DOHH2 (cell line): ENCODE results near the gene GABRG3.

ENCODE experiments used
- H3F3A ChIP-seq: fragments of 200-600 bp; sonication (generic), shearing (Covaris generic); 2 replicates; pipeline ENCODE4 v1.6.0; 2016; ENCODE audit warnings: antibody characterized with exemption, mild to moderate bottlenecking; ENCODE audit not compliant: control insufficient read depth, insufficient read depth
- H3K27ac ChIP-seq: fragments of 200-600 bp; sonication (generic); 2 replicates; pipeline ENCODE4 v1.5.1; 2014; ENCODE audit warnings: low read depth, mild to moderate bottlenecking, low read length, moderate library complexity
- H3K27me3 ChIP-seq: fragments of 200-600 bp; sonication (generic); 2 replicates; pipeline ENCODE4 v1.6.1; 2014; ENCODE audit warnings: mild to moderate bottlenecking, low read length, mixed read lengths; ENCODE audit not compliant: control insufficient read depth
- H3K36me3 ChIP-seq: fragments of 200-600 bp; sonication (generic); 2 replicates; pipeline ENCODE4 v1.6.1; 2014; ENCODE audit warnings: mild to moderate bottlenecking, low read length, moderate library complexity, mixed read lengths; ENCODE audit not compliant: control insufficient read depth
- H3K4me1 ChIP-seq: fragments of 200-600 bp; sonication (generic); 2 replicates; pipeline ENCODE4 v1.6.1; 2014; ENCODE audit warnings: mild to moderate bottlenecking, low read length, mixed read lengths; ENCODE audit not compliant: control insufficient read depth
- H3K4me2 ChIP-seq: fragments of 200-600 bp; sonication (generic); 2 replicates; pipeline ENCODE4 v1.6.0; 2014; ENCODE audit warnings: mild to moderate bottlenecking, low read length, moderate library complexity
- H3K4me3 ChIP-seq: fragments of 200-600 bp; sonication (generic); 2 replicates; pipeline ENCODE4 v1.5.1; 2014; ENCODE audit warnings: mild to moderate bottlenecking, low read length, mixed read lengths
- H3K79me2 ChIP-seq: fragments of 200-600 bp; sonication (generic); 2 replicates; pipeline ENCODE4 v1.6.1; 2014; ENCODE audit warnings: mild to moderate bottlenecking, low read length, mixed read lengths; ENCODE audit not compliant: control insufficient read depth
- H3K9me2 ChIP-seq: fragments of 200-600 bp; sonication (generic); replicated peaks from 2 replicates; pipeline ENCODE4 v1.6.1; 2014; ENCODE audit warnings: mild to moderate bottlenecking, low read length, mixed read lengths; ENCODE audit not compliant: control insufficient read depth
- H3K9me3 ChIP-seq: fragments of 200-600 bp; sonication (generic); 2 replicates; pipeline ENCODE4 v1.6.1; 2014; ENCODE audit warnings: antibody characterized with exemption, low read length, mixed read lengths; ENCODE audit not compliant: control insufficient read depth, insufficient read depth
- H4K20me1 ChIP-seq: fragments of 200-600 bp; sonication (generic); 2 replicates; pipeline ENCODE4 v1.6.0; 2014; ENCODE audit warnings: low read depth, mild to moderate bottlenecking, antibody characterized with exemption, low read length, moderate library complexity; ENCODE audit not compliant: control insufficient read depth, insufficient read depth
- EZH2phosphoT487 ChIP-seq: fragments of 200-600 bp; sonication (generic); IDR thresholded peaks from 2 replicates; pipeline ENCODE4 v1.6.1; 2017; ENCODE audit warnings: borderline replicate concordance, mild to moderate bottlenecking, antibody characterized with exemption, low read length, moderate library complexity, mixed read lengths
- TF ChIP-seq, protein P1 (sequence below): fragments of 200-600 bp; sonication (generic); IDR thresholded peaks from one replicate; pipeline ENCODE4 v1.5.1; 2014; ENCODE audit warnings: antibody characterized with exemption, mild to moderate bottlenecking, low read depth, low read length; ENCODE audit not compliant: poor library complexity, severe bottlenecking

The GABRG3 gene

DNA sequence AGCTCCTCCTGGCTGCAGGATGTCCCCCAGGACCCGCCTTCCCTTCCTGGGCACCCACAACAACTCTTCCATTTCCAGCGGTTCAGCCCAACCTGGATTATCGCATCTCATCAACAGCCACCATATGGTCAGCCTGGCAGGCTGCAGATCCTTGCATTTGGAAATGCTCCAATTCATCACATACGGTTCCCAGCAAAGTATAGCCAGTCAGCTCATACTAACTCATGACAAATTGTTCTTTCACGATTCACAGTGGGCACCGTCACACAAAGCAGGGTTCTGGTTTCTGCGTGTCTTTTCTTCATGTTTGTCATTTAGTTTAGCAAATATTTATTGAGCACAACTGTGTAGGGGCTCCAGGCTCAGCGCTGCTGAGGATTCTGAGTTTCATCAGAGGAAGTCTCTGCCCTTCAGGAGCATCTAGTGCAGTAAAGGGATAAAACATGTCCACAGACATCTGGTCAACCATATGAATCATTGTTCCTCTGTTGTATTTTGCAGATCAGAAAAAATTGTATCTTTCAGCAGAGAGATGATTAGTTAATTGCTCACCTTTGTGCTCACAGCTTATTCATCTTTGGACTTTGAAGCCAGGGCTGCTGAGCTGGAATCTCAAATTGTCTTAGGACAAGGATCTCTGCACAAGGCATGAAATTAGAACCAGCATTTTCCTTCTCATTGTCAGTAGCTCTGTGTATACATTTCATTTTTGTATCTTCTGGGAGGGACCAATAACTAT lies 125.1 kb downstream of the GABRG3 start:
- Histone ChIP-seq H3K36me3 (no peaks in the 10 kb centered on the region), H3K4me3 (no peak overlapping the region), H3K9me3 (peaks cover 18% of the 10 kb centered on the region; the same call in 1 of the 2 replicates), H3K9me2 (no peaks in the 10 kb centered on the region), H4K20me1 (no peaks in the 10 kb centered on the region), H3F3A (no peaks in the 10 kb centered on the region), H3K4me2 (no peak overlapping the region), H3K79me2 (no peaks in the 10 kb centered on the region), H3K4me1 (no peaks in the 10 kb centered on the region), H3K27ac (no peak overlapping the region), H3K27me3 (no peaks in the 10 kb centered on the region)
- TF ChIP-seq, protein P1, sequence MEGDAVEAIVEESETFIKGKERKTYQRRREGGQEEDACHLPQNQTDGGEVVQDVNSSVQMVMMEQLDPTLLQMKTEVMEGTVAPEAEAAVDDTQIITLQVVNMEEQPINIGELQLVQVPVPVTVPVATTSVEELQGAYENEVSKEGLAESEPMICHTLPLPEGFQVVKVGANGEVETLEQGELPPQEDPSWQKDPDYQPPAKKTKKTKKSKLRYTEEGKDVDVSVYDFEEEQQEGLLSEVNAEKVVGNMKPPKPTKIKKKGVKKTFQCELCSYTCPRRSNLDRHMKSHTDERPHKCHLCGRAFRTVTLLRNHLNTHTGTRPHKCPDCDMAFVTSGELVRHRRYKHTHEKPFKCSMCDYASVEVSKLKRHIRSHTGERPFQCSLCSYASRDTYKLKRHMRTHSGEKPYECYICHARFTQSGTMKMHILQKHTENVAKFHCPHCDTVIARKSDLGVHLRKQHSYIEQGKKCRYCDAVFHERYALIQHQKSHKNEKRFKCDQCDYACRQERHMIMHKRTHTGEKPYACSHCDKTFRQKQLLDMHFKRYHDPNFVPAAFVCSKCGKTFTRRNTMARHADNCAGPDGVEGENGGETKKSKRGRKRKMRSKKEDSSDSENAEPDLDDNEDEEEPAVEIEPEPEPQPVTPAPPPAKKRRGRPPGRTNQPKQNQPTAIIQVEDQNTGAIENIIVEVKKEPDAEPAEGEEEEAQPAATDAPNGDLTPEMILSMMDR, result no peak
- TF ChIP-seq EZH2phosphoT487, result no peak

DNA sequence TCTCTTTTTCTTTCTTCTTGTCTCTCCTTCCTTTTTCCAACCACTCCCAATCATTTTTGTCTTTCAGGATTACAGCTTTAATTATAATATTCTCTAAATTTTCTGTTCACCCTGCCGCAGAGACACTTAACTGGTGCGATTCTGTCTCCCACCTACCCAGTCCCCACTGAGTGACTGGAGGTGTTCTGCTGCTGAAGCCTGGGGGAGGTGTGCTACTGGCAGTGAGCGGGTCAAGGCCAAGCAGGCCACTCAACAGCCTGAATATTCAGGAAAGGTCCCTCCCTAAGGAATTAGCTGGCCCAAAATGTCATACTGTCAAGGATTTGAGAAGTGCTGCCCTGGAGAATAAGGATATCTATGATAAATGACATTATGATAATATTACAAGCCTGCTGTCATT lies 126.5 kb downstream of the GABRG3 start:
- no peaks in the 10 kb centered on the region for H3K27me3 ChIP-seq
- no peaks in the 10 kb centered on the region for H3K9me2 ChIP-seq
- peaks cover 18% of the 10 kb centered on the region; the same call in 1 of the 2 replicates for H3K9me3 ChIP-seq
- H3K4me3 ChIP-seq, result no peak overlapping the region
- no peak for TF ChIP-seq EZH2phosphoT487
- TF ChIP-seq, protein P1, result no peak
- no peak overlapping the region for H3K27ac ChIP-seq
- H3F3A ChIP-seq, result no peaks in the 10 kb centered on the region
- H4K20me1 ChIP-seq, result no peaks in the 10 kb centered on the region
- no peaks in the 10 kb centered on the region for H3K36me3 ChIP-seq
- H3K4me1 ChIP-seq, result no peaks in the 10 kb centered on the region
- H3K79me2 ChIP-seq, result no peaks in the 10 kb centered on the region
- H3K4me2 ChIP-seq, result no peak overlapping the region

DNA sequence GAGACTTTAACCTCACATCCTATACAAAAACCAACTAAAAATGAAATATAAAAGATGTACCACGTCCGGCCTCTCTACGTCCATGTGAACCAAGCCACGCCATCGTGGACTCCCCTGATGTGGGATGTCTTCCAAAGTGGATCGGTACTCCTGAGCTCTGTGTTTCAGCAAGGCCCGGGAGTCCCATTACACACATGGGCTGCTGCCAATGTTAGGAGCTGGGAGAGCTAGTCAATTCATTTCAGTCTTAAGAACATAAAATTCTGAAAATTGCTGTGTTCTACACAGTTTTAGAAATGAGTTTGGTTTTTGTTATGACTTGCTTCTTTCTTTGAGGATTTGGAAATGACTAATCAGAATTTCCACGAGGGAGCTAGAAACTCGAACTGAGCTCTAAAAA lies 131.0 kb downstream of the GABRG3 start:
- Histone ChIP-seq H3K4me2 (no peak overlapping the region), H3K27ac (no peak overlapping the region), H3K4me3 (no peak overlapping the region), H3K9me3 (peaks cover 6% of the 10 kb centered on the region; the same call in 1 of the 2 replicates), H3K79me2 (no peaks in the 10 kb centered on the region), H3K4me1 (no peaks in the 10 kb centered on the region), H3K27me3 (no peaks in the 10 kb centered on the region), H4K20me1 (no peaks in the 10 kb centered on the region), H3K9me2 (no peaks in the 10 kb centered on the region), H3K36me3 (no peaks in the 10 kb centered on the region), H3F3A (no peaks in the 10 kb centered on the region)
- no peak for TF ChIP-seq EZH2phosphoT487
- TF ChIP-seq, protein P1, result no peak
